Gastroesophageal sphincter (tissue), 4 donors: ENCODE measurements around the gene FAM53B. TPM values are rescaled to one million over a fixed set of nuclear protein-coding genes. Genes with fewer than 3 reads are reported as not detected.

Source experiments
- ATAC-seq: fragments of 150-250 bp; one replicate; pipeline ENCODE4 v1.9.1; 2016; ENCODE audit warnings: mild to moderate bottlenecking, moderate library complexity
- H3K27ac ChIP-seq, 4 donors: fragments of 200-600 bp; sonication (generic) in 3 of 4; 1 replicate in 3 of 4; 2 replicates in 1 of 4; pipeline ENCODE4 v1.5.1; 2016 to 2019
- H3K27me3 ChIP-seq: fragments of 200-600 bp; sonication (generic); one replicate; pipeline ENCODE4 v1.5.1; 2019
- H3K36me3 ChIP-seq, 2 donors: fragments of 200-600 bp; sonication (generic); one replicate each; pipeline ENCODE4 v1.5.1; 2019; ENCODE audit warnings: control low read depth in 1 of 2
- H3K4me1 ChIP-seq, 3 donors: fragments of 200-600 bp; sonication (generic); 1 replicate in 2 of 3; 2 replicates in 1 of 3; pipeline ENCODE4 v1.5.1; 2016 to 2019; ENCODE audit warnings: control low read depth in 2 of 3
- H3K4me3 ChIP-seq, 2 donors: fragments of 200-600 bp; sonication (generic); one replicate each; pipeline ENCODE4 v1.5.1; 2019; ENCODE audit warnings: mild to moderate bottlenecking in 1 of 2, moderate library complexity in 1 of 2
- H3K9me3 ChIP-seq, 3 donors: fragments of 200-600 bp; sonication (generic); one replicate each; pipeline ENCODE4 v1.5.1; 2017 to 2019; ENCODE audit warnings: control low read depth in 2 of 3
- EP300 ChIP-seq: sonication (generic); formaldehyde crosslinking; IDR thresholded peaks from one replicate; pipeline ENCODE4 v1.6.1; 2017; ENCODE audit warnings: antibody characterized with exemption, mild to moderate bottlenecking
- POLR2A ChIP-seq, 2 donors: fragments of 450-650 bp; IDR thresholded peaks; one replicate each; pipeline ENCODE4 v1.6.1; 2017; ENCODE audit warnings: antibody characterized with exemption in 2 of 2, mild to moderate bottlenecking in 2 of 2, moderate library complexity in 1 of 2
- POLR2AphosphoS5 ChIP-seq: sonication (generic); formaldehyde crosslinking; IDR thresholded peaks from one replicate; pipeline ENCODE4 v1.6.1; 2017; ENCODE audit warnings: antibody characterized with exemption
- WGBS, 2 donors: methylation state at CpG; one replicate each; pipeline ENCODE4 v1.1.5; 2018; ENCODE audit warnings: low coverage in 1 of 2; 5-methylcytosine and 5-hydroxymethylcytosine counted together
- total RNA-seq, 4 donors: library from RNA; depleted of rRNA; stranded (reverse); fragments of >200 nt; gene quantifications; one replicate each; pipeline ENCODE4 v1.1.0, GENCODE V29; 2016
- TF ChIP-seq, protein P1 (sequence below), 4 experiments: fragments of 200-600 bp in 2 of 4; fragments of 450-650 bp in 2 of 4; sonication (generic) in 1 of 4; IDR thresholded peaks; one replicate each; pipeline ENCODE4 v1.5.1; 2017 to 2019; ENCODE audit warnings: antibody characterized with exemption in 4 of 4, mild to moderate bottlenecking in 2 of 4, moderate library complexity in 2 of 4

The FAM53B gene
- total RNA-seq, 4 donors from 2014 or later = 24.5 to 33.0 (median 30.2) TPM

DNA sequence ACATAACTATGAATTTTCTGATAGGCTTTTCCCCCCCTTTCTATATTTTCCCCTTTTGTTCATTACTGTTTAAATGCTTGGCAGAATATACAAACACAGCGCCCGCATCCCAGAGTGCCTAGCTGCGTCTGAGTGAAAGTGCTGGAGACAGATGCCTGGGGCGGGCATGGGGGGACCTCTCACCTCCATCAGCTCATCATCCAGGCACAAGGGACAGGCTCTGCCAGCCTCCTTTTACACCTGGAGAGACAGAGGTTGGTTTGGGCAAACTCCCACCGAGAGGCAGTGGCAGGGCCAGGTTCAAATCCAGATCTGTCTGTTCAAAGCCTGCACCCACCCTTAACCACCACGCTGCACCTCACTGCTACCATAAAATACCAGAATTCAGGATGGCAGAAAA is 104.5 kb downstream of the FAM53B start:
- peaks cover 0 to 53% (median 21%) of the 10 kb centered on the region in 3 donors for H3K4me1 ChIP-seq
- H3K27me3 ChIP-seq = no peaks in the 10 kb centered on the region
- no peak for ATAC-seq
- 80 to 89% methylated on average over 1 to 4 of the region's 6 CpGs for WGBS, 2 donors
- TF ChIP-seq POLR2AphosphoS5 (no peak), EP300 (no peak), POLR2A (IDR thresholded peaks at IDR 0.05) (no peak)
- TF ChIP-seq, protein P1, sequence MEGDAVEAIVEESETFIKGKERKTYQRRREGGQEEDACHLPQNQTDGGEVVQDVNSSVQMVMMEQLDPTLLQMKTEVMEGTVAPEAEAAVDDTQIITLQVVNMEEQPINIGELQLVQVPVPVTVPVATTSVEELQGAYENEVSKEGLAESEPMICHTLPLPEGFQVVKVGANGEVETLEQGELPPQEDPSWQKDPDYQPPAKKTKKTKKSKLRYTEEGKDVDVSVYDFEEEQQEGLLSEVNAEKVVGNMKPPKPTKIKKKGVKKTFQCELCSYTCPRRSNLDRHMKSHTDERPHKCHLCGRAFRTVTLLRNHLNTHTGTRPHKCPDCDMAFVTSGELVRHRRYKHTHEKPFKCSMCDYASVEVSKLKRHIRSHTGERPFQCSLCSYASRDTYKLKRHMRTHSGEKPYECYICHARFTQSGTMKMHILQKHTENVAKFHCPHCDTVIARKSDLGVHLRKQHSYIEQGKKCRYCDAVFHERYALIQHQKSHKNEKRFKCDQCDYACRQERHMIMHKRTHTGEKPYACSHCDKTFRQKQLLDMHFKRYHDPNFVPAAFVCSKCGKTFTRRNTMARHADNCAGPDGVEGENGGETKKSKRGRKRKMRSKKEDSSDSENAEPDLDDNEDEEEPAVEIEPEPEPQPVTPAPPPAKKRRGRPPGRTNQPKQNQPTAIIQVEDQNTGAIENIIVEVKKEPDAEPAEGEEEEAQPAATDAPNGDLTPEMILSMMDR (IDR thresholded peaks at IDR 0.05) = no peak
- no peaks in the 10 kb centered on the region for H3K9me3 ChIP-seq
- H3K4me3 ChIP-seq = no peak overlapping the region
- H3K27ac ChIP-seq = no peak overlapping the region
- H3K36me3 ChIP-seq = peaks cover 0 to 3% of the 10 kb centered on the region in 2 donors

DNA sequence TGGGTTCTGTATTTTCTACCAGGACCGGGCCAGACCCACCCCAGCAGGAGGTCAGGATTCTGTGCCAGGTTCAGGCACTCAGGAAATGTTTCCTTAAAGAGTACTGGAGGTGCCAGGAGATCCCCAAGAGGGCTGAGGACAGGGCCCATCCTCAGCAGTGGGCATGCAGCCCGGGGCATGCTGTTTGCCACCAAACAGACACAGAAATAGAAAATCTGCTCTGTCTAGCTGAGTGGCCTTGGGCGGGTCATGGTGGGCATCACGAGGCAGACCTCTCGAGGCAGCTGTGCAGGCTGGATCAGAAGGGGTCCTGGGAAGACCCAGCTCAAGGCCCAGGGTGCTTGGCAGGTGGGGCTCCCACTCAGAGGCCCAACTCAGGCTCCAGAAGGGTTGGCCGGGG is 105.0 kb downstream of the FAM53B start:
- Histone ChIP-seq H3K36me3 (peaks cover 0 to 3% of the 10 kb centered on the region in 2 donors), H3K9me3 (no peaks in the 10 kb centered on the region), H3K4me3 (no peak overlapping the region), H3K4me1 (peaks cover 0 to 48% (median 21%) of the 10 kb centered on the region in 3 donors), H3K27me3 (no peaks in the 10 kb centered on the region), H3K27ac (no peak overlapping the region)
- ATAC-seq = no peak
- TF ChIP-seq POLR2A (IDR thresholded peaks at IDR 0.05) = no peak
- no peak for TF ChIP-seq POLR2AphosphoS5
- TF ChIP-seq EP300 = no peak
- TF ChIP-seq, protein P1 (IDR thresholded peaks at IDR 0.05) = no peak
- 87 to 89% methylated on average over 1 to 3 of the region's 6 CpGs for WGBS, 2 donors

DNA sequence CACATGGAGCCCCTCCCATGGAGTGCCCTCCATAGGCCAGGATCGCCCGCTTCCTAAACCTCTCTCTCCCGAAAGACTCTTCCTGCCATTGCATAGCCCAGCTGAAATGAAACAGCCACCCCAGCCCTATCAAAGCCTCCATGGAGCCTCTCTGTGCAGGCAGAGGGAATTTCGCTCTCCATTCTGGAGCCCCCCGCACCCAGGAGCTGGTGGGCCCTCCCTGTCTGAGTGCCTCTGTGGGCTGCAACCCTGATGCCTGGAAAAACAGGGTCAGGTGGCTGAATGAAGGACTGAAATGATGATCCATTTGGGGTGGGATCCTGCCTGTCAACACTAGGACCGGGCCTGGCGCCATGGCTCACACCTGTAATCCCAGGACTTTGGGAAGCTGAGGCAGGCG is 106.4 kb downstream of the FAM53B start:
- no peaks in the 10 kb centered on the region for H3K9me3 ChIP-seq
- H3K36me3 ChIP-seq = peaks cover 0 to 3% of the 10 kb centered on the region in 2 donors
- 100% methylated on average over 1 to 3 of the region's 8 CpGs for WGBS, 2 donors
- peaks cover 0 to 37% (median 21%) of the 10 kb centered on the region in 3 donors for H3K4me1 ChIP-seq
- no peak overlapping the region for H3K4me3 ChIP-seq
- no peak overlapping the region for H3K27ac ChIP-seq
- no peaks in the 10 kb centered on the region for H3K27me3 ChIP-seq
- no peak for TF ChIP-seq POLR2AphosphoS5
- no peak for TF ChIP-seq EP300
- TF ChIP-seq, protein P1 (IDR thresholded peaks at IDR 0.05) = no peak
- no peak for TF ChIP-seq POLR2A (IDR thresholded peaks at IDR 0.05)
- ATAC-seq = no peak

DNA sequence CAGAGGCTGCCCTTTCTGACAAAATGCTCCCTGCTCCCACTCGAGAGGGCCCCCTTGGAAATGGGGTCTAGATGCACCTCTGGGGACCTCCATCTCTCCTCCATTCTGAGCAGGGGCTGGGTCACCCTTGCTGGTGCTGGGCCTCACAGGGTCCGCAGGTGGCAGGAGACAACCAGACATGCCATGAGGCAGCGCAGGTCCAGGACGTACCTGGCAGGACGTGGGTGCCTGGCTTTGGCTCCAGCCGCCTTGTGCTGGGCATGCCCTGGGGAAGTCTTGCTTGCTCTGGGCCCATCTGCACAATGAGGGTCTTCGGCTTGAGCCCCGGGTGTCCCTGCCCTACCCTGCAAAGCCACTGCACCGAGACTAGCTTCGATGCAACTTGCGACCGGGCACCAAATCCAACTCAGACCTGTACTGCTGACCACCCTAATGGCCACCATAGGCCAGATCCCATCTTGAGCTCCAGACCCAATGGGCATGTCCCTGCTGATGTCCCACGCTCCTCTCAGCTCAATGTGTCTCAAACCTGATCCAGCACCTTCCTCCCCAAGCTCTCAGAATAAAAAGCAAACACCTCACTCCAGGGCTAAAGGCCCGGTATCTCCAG is 107.0 kb downstream of the FAM53B start:
- H3K4me3 ChIP-seq = no peak overlapping the region
- H3K9me3 ChIP-seq = no peaks in the 10 kb centered on the region
- H3K4me1 ChIP-seq = peaks cover 0 to 37% (median 22%) of the 10 kb centered on the region in 3 donors
- 89 to 90% methylated on average over 2 to 3 of the region's 14 CpGs for WGBS, 2 donors
- H3K27me3 ChIP-seq = no peaks in the 10 kb centered on the region
- ATAC-seq = no peak
- H3K36me3 ChIP-seq = peaks cover 0 to 3% of the 10 kb centered on the region in 2 donors
- no peak for TF ChIP-seq POLR2AphosphoS5
- TF ChIP-seq EP300 = no peak
- no peak for TF ChIP-seq POLR2A (IDR thresholded peaks at IDR 0.05)
- TF ChIP-seq, protein P1 (IDR thresholded peaks at IDR 0.05) = no peak
- H3K27ac ChIP-seq = no peak overlapping the region
